Loucy (cell line): ENCODE data around the gene WNT3.

Experiments
- H2AFZ ChIP-seq: fragments of 200-600 bp; sonication (generic); 2 replicates; pipeline ENCODE4 v1.6.0; 2016; ENCODE audit warnings: antibody characterized with exemption, mild to moderate bottlenecking, low read length, moderate library complexity
- H3F3A ChIP-seq: fragments of 200-600 bp; 2 replicates; pipeline ENCODE4 v1.6.0; 2016; ENCODE audit warnings: antibody characterized with exemption, low read depth, mild to moderate bottlenecking
- H3K27me3 ChIP-seq: fragments of 200-600 bp; sonication (generic); 2 replicates; pipeline ENCODE4 v1.6.1; 2014; ENCODE audit warnings: low read length, mild to moderate bottlenecking; ENCODE audit not compliant: insufficient read depth, poor library complexity, severe bottlenecking
- H3K36me3 ChIP-seq: fragments of 200-600 bp; sonication (generic); 2 replicates; pipeline ENCODE4 v1.6.1; 2016; ENCODE audit warnings: low read length; ENCODE audit not compliant: insufficient read depth
- H3K4me1 ChIP-seq: fragments of 200-600 bp; sonication (generic); 2 replicates; pipeline ENCODE4 v1.5.1; 2014; ENCODE audit warnings: low read length, mild to moderate bottlenecking; ENCODE audit not compliant: insufficient read depth, poor library complexity, severe bottlenecking
- H3K4me2 ChIP-seq: fragments of 200-600 bp; sonication (generic); 2 replicates; pipeline ENCODE4 v1.6.0; 2014; ENCODE audit warnings: antibody characterized with exemption, low read length, low read depth, mild to moderate bottlenecking; ENCODE audit not compliant: poor library complexity, severe bottlenecking
- H3K4me3 ChIP-seq: fragments of 200-600 bp; sonication (generic); 2 replicates; pipeline ENCODE4 v1.5.1; 2014; ENCODE audit warnings: low read length, mild to moderate bottlenecking, mixed read lengths; ENCODE audit not compliant: poor library complexity, severe bottlenecking
- H3K79me2 ChIP-seq: fragments of 200-600 bp; sonication (generic); 2 replicates; pipeline ENCODE4 v1.6.1; 2014; ENCODE audit warnings: low read length; ENCODE audit not compliant: insufficient read depth
- H3K9ac ChIP-seq: fragments of 200-600 bp; sonication (generic); 2 replicates; pipeline ENCODE4 v1.6.0; 2014; ENCODE audit warnings: mild to moderate bottlenecking, low read depth, low read length, moderate library complexity; ENCODE audit not compliant: poor library complexity, severe bottlenecking
- H3K9me2 ChIP-seq: fragments of 200-600 bp; sonication (generic); replicated peaks from 2 replicates; pipeline ENCODE4 v1.6.1; 2016; ENCODE audit warnings: low read depth, low read length, mixed read lengths
- H3K9me3 ChIP-seq: fragments of 200-600 bp; sonication (generic); 2 replicates; pipeline ENCODE4 v1.6.1; 2014; ENCODE audit warnings: mild to moderate bottlenecking, antibody characterized with exemption, low read length, low read depth; ENCODE audit not compliant: insufficient read depth
- H4K20me1 ChIP-seq: fragments of 200-600 bp; sonication (generic); 2 replicates; pipeline ENCODE4 v1.6.0; 2014; ENCODE audit warnings: antibody characterized with exemption, low read length, mild to moderate bottlenecking; ENCODE audit not compliant: insufficient read depth, poor library complexity, severe bottlenecking
- EZH2phosphoT487 ChIP-seq: fragments of 200-600 bp; IDR thresholded peaks from 2 replicates; pipeline ENCODE4 v1.6.1; 2018; ENCODE audit warnings: antibody characterized with exemption, mild to moderate bottlenecking, moderate library complexity, borderline replicate concordance
- TF ChIP-seq, protein P1 (sequence below): fragments of 200-600 bp; sonication (generic); conservative IDR thresholded peaks from 2 replicates; pipeline ENCODE4 v1.5.1; 2014; ENCODE audit warnings: mild to moderate bottlenecking, antibody characterized with exemption, low read length

The WNT3 gene, protein sequence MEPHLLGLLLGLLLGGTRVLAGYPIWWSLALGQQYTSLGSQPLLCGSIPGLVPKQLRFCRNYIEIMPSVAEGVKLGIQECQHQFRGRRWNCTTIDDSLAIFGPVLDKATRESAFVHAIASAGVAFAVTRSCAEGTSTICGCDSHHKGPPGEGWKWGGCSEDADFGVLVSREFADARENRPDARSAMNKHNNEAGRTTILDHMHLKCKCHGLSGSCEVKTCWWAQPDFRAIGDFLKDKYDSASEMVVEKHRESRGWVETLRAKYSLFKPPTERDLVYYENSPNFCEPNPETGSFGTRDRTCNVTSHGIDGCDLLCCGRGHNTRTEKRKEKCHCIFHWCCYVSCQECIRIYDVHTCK

DNA sequence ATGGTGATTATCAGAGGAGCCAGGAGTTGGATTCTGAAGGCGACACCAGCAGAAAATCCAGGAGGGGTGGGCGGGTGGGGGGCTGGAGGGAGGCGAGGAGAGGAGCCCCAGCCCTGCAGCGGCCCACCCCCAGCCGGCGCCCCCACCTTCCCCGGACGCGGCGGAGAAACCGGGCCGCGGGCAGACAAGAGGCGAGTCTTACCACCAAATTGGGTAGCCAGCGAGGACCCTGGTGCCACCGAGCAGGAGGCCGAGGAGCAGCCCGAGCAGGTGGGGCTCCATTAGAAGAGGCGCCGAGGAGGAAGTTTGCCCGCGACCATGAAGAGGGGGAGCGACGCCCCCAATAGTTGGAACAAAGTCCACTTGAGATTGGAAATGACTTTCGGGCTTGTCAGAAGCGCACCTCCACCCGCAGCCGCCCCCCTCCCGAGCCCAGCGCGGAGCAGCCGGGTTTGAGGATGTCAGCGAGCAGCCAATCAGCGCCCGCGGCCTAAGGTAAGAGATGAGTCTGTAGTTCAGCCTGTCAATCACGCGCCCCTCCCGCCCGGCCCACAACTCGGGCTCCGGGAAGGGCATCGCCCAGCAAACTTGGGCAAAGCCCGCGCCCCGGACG is at the start of gene WNT3:
WNT3 (minus strand) TSS at position 377 of the 613 bp plus-strand sequence; CDS start at position 282, 95 bp downstream.
- Histone ChIP-seq H3K27me3 (no peaks in the 10 kb centered on the region), H3K9ac (no peak within 1 kb of the TSS), H3F3A (no peaks in the 10 kb centered on the region), H3K4me3 (no peak within 1 kb of the TSS), H4K20me1 (no peaks in the 10 kb centered on the region), H3K9me2 (no peaks in the 10 kb centered on the region), H3K4me2 (no peak within 1 kb of the TSS), H3K36me3 (no peaks in the 10 kb centered on the region), H3K9me3 (no peaks in the 10 kb centered on the region), H2AFZ (no peak within 1 kb of the TSS), H3K79me2 (no peaks in the 10 kb centered on the region), H3K4me1 (no peaks in the 10 kb centered on the region)
- TF ChIP-seq, protein P1, sequence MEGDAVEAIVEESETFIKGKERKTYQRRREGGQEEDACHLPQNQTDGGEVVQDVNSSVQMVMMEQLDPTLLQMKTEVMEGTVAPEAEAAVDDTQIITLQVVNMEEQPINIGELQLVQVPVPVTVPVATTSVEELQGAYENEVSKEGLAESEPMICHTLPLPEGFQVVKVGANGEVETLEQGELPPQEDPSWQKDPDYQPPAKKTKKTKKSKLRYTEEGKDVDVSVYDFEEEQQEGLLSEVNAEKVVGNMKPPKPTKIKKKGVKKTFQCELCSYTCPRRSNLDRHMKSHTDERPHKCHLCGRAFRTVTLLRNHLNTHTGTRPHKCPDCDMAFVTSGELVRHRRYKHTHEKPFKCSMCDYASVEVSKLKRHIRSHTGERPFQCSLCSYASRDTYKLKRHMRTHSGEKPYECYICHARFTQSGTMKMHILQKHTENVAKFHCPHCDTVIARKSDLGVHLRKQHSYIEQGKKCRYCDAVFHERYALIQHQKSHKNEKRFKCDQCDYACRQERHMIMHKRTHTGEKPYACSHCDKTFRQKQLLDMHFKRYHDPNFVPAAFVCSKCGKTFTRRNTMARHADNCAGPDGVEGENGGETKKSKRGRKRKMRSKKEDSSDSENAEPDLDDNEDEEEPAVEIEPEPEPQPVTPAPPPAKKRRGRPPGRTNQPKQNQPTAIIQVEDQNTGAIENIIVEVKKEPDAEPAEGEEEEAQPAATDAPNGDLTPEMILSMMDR = no peak
- no peak for TF ChIP-seq EZH2phosphoT487

DNA sequence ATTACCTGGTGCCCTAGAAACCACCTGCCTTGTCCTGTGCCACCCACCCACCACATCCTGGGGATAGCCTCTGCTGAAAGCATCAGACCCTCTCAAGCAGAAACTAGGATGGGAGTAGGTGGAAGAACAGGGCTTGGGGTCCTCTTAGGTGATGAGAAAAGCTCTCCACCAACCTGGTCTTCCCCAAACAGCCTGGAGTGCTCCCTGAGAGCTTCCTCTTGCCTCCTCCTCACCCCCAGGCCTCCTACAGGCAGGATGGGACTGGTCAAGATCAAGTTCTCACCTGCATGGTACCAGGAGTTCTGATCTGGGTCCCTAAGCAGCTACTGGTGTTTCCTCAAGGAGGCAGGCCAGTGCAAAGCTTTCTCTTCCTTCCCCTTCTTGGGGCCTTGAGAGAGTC is 48.3 kb upstream of the WNT3 start:
- H3K4me3 ChIP-seq = no peak overlapping the region
- no peaks in the 10 kb centered on the region for H3K79me2 ChIP-seq
- no peaks in the 10 kb centered on the region for H3K36me3 ChIP-seq
- H3K27me3 ChIP-seq = no peaks in the 10 kb centered on the region
- no peaks in the 10 kb centered on the region for H3F3A ChIP-seq
- TF ChIP-seq, protein P1 = no peak
- no peak for TF ChIP-seq EZH2phosphoT487
- H3K4me2 ChIP-seq = no peak overlapping the region
- no peaks in the 10 kb centered on the region for H3K9me2 ChIP-seq
- no peaks in the 10 kb centered on the region for H3K9me3 ChIP-seq
- H3K9ac ChIP-seq = no peak overlapping the region
- H4K20me1 ChIP-seq = no peaks in the 10 kb centered on the region
- peaks cover 11% of the 10 kb centered on the region for H3K4me1 ChIP-seq
- H2AFZ ChIP-seq = no peak overlapping the region

DNA sequence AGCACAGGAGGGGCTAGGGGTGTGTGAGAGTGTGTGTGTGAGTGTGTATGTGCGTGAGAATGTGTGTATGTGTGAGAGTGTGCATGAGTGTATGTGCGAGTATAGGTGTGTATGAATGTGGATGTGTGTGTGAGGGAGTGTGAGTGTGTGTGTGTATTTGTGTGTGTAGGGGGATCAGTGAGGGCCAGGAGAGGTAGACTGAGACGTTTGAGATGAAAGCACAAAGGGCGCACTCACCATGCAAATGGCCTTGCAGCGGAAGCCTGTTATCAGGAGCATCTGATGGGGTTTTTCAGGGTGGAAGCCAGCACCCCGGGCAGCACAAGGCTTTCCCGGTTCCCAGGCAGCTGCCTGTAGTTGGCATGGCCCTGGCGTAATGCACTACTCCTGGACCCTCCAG is 47.8 kb upstream of the WNT3 start:
- Histone ChIP-seq H3K4me1 (peaks cover 11% of the 10 kb centered on the region), H2AFZ (no peak overlapping the region), H3K9me3 (no peaks in the 10 kb centered on the region), H3K79me2 (no peaks in the 10 kb centered on the region), H3K9me2 (no peaks in the 10 kb centered on the region), H3K9ac (no peak overlapping the region), H3K4me2 (no peak overlapping the region), H3K4me3 (no peak overlapping the region), H3K27me3 (no peaks in the 10 kb centered on the region), H3F3A (no peaks in the 10 kb centered on the region), H3K36me3 (no peaks in the 10 kb centered on the region), H4K20me1 (no peaks in the 10 kb centered on the region)
- TF ChIP-seq, protein P1 = no peak
- TF ChIP-seq EZH2phosphoT487 = no peak
